ENCODE data around the gene FZD1. TPM values are rescaled to one million over a fixed set of nuclear protein-coding genes. Genes with fewer than 3 reads are reported as not detected.
A peak's percentile ranks its signal among the peaks of the same experiment; 100 is the strongest.

Gene FZD1
- 23.5 to 75.0 TPM (median 24.3 TPM) in 3 replicates for total RNA-seq
- long read RNA-seq, full-length matches to known transcripts, result 174 of 174 reads
- long read RNA-seq, partial matches to known transcripts, result 0 of 174 reads
- long read RNA-seq, other reads (novel, unspliced or antisense), result 0 of 174 reads

DNA sequence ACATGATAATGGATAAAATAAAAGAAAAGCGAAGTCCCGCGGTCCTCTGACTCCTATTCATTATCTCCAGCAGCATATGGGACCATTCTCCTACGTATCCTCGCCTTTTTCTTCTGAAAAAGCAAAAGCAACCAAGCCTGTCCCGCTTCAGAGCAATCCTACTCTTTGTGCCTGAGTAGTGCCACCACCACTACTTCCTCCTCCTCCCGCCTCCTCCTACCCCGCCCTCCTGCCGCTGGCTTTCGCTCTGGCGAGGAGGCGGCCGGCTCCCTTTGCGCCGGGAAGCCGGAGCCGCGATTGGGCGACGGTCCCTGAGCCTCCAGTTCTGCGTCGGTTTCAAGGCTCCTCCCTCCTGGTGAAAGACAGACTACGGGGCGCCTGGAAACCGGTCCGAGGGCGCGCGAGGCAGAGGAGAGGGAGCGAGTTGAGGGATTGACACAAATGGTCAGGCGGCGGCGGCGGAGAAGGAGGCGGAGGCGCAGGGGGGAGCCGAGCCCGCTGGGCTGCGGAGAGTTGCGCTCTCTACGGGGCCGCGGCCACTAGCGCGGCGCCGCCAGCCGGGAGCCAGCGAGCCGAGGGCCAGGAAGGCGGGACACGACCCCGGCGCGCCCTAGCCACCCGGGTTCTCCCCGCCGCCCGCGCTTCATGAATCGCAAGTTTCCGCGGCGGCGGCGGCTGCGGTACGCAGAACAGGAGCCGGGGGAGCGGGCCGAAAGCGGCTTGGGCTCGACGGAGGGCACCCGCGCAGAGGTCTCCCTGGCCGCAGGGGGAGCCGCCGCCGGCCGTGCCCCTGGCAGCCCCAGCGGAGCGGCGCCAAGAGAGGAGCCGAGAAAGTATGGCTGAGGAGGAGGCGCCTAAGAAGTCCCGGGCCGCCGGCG lies at the start of gene FZD1:
TSS of gene FZD1 (plus strand) at position 388 of the 878 bp plus-strand sequence. CDS start at position 836, 448 bp downstream.
- TF ChIP-seq, protein P1, sequence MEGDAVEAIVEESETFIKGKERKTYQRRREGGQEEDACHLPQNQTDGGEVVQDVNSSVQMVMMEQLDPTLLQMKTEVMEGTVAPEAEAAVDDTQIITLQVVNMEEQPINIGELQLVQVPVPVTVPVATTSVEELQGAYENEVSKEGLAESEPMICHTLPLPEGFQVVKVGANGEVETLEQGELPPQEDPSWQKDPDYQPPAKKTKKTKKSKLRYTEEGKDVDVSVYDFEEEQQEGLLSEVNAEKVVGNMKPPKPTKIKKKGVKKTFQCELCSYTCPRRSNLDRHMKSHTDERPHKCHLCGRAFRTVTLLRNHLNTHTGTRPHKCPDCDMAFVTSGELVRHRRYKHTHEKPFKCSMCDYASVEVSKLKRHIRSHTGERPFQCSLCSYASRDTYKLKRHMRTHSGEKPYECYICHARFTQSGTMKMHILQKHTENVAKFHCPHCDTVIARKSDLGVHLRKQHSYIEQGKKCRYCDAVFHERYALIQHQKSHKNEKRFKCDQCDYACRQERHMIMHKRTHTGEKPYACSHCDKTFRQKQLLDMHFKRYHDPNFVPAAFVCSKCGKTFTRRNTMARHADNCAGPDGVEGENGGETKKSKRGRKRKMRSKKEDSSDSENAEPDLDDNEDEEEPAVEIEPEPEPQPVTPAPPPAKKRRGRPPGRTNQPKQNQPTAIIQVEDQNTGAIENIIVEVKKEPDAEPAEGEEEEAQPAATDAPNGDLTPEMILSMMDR (IDR thresholded peaks at IDR 0.05), result peak; percentile 48
- DNase-seq (ENCODE audit: low spot score), result peak; percentile 99
- no peaks in the 10 kb centered on the region for H3K27me3 Mint-ChIP-seq (ENCODE audit: low read depth)
- no peaks in the 10 kb centered on the region for H3K9me3 Mint-ChIP-seq (ENCODE audit: low read depth)
- peak within 1 kb of the TSS; percentile 96 for H3K27ac Mint-ChIP-seq (ENCODE audit: unreplicated experiment)
- H3K36me3 Mint-ChIP-seq (ENCODE audit: low read depth), result peaks cover 14% of the 10 kb centered on the region
- peaks cover 37% of the 10 kb centered on the region for H3K4me1 Mint-ChIP-seq (ENCODE audit: low read depth)
- peak within 1 kb of the TSS; percentile 90 for H3K4me3 Mint-ChIP-seq (ENCODE audit: unreplicated experiment)

DNA sequence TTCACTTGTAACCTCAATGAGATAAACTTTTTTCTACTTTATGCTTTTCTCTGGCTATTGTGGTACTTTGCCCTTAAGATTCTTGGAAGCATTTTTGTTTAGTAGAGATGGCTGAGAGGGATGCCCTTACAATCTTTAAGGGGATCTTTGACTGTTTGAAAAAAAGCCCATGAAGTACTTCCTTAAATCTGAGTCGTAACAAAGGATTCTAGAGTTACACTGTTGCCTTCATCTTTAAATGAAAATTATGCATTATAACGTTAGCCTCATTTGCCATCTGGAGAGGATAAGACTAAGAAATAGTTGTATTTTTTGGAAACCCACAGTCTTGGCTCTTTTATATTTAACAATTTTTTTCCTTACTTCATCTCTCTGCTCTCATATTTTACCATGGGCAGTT lies 37.8 kb upstream of the FZD1 start:
- no peaks in the 10 kb centered on the region for H3K27me3 Mint-ChIP-seq (ENCODE audit: low read depth)
- DNase-seq (ENCODE audit: low spot score), result no peak
- H3K4me1 Mint-ChIP-seq (ENCODE audit: low read depth), result no peaks in the 10 kb centered on the region
- H3K4me3 Mint-ChIP-seq (ENCODE audit: unreplicated experiment), result no peak overlapping the region
- peaks cover 8% of the 10 kb centered on the region for H3K9me3 Mint-ChIP-seq (ENCODE audit: low read depth)
- H3K27ac Mint-ChIP-seq (ENCODE audit: unreplicated experiment), result no peak overlapping the region
- peaks cover 2% of the 10 kb centered on the region for H3K36me3 Mint-ChIP-seq (ENCODE audit: low read depth)
- TF ChIP-seq, protein P1 (IDR thresholded peaks at IDR 0.05), result no peak

DNA sequence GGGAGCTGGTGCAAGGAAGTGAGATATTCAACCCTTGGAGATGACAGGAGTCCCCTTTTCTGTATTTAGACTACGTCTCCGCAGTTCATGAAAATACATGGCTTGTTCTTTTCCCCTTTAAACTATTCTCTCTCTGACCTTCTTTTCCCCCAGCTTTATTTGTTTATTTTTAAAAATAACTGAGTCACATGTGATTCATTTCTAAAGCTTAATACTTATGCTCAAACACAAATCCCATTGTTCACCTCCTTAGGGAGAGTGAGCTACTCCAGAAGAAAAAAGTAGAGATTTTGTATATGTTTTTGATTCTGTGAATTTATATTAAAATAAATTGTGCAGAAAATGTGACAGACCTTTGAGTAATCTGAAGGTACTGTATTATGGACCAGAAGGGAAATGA lies 35.9 kb upstream of the FZD1 start:
- Mint-ChIP-seq H3K4me1 (ENCODE audit: low read depth) (no peaks in the 10 kb centered on the region), H3K9me3 (ENCODE audit: low read depth) (peaks cover 8% of the 10 kb centered on the region), H3K27me3 (ENCODE audit: low read depth) (no peaks in the 10 kb centered on the region), H3K4me3 (ENCODE audit: unreplicated experiment) (no peak overlapping the region), H3K36me3 (ENCODE audit: low read depth) (peaks cover 2% of the 10 kb centered on the region), H3K27ac (ENCODE audit: unreplicated experiment) (no peak overlapping the region)
- DNase-seq (ENCODE audit: low spot score), result no peak
- TF ChIP-seq, protein P1 (IDR thresholded peaks at IDR 0.05), result no peak

DNA sequence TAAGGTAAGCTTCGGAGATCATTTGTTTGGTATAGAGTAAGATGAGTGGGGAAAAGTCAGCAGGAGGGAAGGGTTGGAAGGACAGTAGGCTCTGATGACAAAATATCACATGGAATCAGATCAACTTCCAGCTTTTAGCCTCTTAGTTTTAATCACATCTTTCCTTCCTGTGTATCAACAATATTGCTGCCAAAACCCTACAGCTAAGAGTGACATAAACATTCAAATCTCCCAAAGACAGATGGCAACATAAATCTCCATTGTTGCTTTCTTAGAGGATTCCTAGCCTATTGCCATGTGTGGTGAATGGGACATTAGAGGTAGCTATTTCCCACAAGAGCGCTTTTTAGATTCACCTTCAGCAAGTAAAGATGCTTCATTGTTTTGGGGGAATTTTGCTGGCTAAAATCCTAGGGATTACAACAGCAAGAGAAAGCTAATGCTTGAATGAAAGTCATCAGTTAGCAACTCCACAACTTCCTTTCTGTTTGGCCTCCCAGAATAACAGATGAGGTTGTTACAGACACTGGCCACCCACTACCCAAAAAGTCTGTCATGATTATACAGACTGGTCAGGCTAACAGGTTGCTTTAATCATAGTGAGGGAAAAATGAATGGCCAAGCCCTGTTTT lies 35.2 kb upstream of the FZD1 start:
- DNase-seq (ENCODE audit: low spot score), result no peak
- Mint-ChIP-seq H3K36me3 (ENCODE audit: low read depth) (peaks cover 2% of the 10 kb centered on the region), H3K27ac (ENCODE audit: unreplicated experiment) (no peak overlapping the region), H3K4me3 (ENCODE audit: unreplicated experiment) (no peak overlapping the region), H3K27me3 (ENCODE audit: low read depth) (no peaks in the 10 kb centered on the region), H3K4me1 (ENCODE audit: low read depth) (no peaks in the 10 kb centered on the region), H3K9me3 (ENCODE audit: low read depth) (peaks cover 8% of the 10 kb centered on the region)
- TF ChIP-seq, protein P1 (IDR thresholded peaks at IDR 0.05), result no peak

DNA sequence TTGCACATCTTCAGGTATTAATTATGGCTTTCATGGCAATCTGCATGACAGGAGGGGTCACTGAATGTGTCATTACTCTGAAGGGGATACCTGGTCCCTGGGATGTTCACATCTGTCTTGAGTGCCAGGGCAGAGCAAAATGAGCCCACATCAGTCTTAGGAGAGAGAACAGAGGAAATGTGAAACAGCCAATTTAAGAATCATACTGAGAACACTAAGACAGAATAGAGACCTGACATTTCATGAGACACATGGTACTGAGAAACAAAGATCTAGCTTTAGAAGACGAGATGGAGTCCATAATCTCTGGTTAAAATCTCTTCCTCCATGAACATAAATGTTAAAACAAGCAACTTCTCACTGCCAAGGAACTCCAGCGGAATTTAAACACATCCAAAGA lies 34.1 kb upstream of the FZD1 start:
- Mint-ChIP-seq H3K9me3 (ENCODE audit: low read depth) (peaks cover 8% of the 10 kb centered on the region), H3K4me3 (ENCODE audit: unreplicated experiment) (no peak overlapping the region), H3K36me3 (ENCODE audit: low read depth) (peaks cover 2% of the 10 kb centered on the region), H3K4me1 (ENCODE audit: low read depth) (no peaks in the 10 kb centered on the region), H3K27me3 (ENCODE audit: low read depth) (no peaks in the 10 kb centered on the region), H3K27ac (ENCODE audit: unreplicated experiment) (no peak overlapping the region)
- DNase-seq (ENCODE audit: low spot score), result no peak
- TF ChIP-seq, protein P1 (IDR thresholded peaks at IDR 0.05), result no peak

Data from chondrocyte (in vitro differentiated cells).